Adrenal gland (tissue), 12 donors: ENCODE results near the gene KHDC4. TPM values are rescaled to one million over a fixed set of nuclear protein-coding genes. Genes with fewer than 3 reads are reported as not detected.

Experiments
- DNase-seq, 7 donors: peaks; one replicate each; pipeline ENCODE4 v3.0.0-alpha.2; 2019 to 2020
- H3K27ac ChIP-seq, 5 donors: fragments of 200-600 bp; sonication (generic) in 4 of 5; 1 replicate in 3 of 5; 2 replicates in 2 of 5; pipeline versions ENCODE4 v1.5.1 to v1.8.0; 2016 to 2020; ENCODE audit warnings: mild to moderate bottlenecking in 1 of 5
- H3K27me3 ChIP-seq: fragments of 200-600 bp; 2 replicates; pipeline ENCODE4 v1.8.0; 2021
- H3K36me3 ChIP-seq, 2 donors: fragments of 200-600 bp; replicated peaks in 1 of 2; 1 replicate in 1 of 2; 2 replicates in 1 of 2; pipeline versions ENCODE4 v1.5.1 to v1.8.0; 2018 to 2022
- H3K4me1 ChIP-seq, 2 donors: fragments of 200-600 bp; replicated peaks in 1 of 2; 1 replicate in 1 of 2; 2 replicates in 1 of 2; pipeline versions ENCODE4 v1.5.1 to v1.8.0; 2018 to 2021
- H3K4me3 ChIP-seq, 4 donors: fragments of 200-600 bp; sonication (generic) in 3 of 4; one replicate each; pipeline ENCODE4 v1.5.1; 2016 to 2018
- H3K9me3 ChIP-seq, 3 donors: fragments of 200-600 bp; sonication (generic) in 1 of 3; replicated peaks in 1 of 3; 1 replicate in 2 of 3; 2 replicates in 1 of 3; pipeline versions ENCODE4 v1.5.1 to v1.8.0; 2016 to 2021
- POLR2A ChIP-seq, 2 donors: fragments of 450-650 bp; IDR thresholded peaks; one replicate each; pipeline ENCODE4 v1.6.1; 2017; ENCODE audit warnings: antibody characterized with exemption in 2 of 2, mild to moderate bottlenecking in 2 of 2, moderate library complexity in 1 of 2
- WGBS, 4 donors: extraction: QIAGEN DNeasy Blood & Tissue Kit in 2 of 4; methylation state at CpG; one replicate each; pipeline versions ENCODE4 v1.1.5 to v1.1.7; 2013 to 2017; 5-methylcytosine and 5-hydroxymethylcytosine counted together
- intact Hi-C, 2 donors: fragments of 100-400 bp; cut with DNase I; formaldehyde crosslinking; loops; one replicate each; pipeline versions ENCODE4 v1.14.1 to v1.15.0; 2022 to 2023
- polyA plus RNA-seq, 3 donors: library from polyadenylated mRNA; stranded (reverse); fragments of 200-250 nt in 2 of 3; fragments of 350-450 nt in 1 of 3; fragmentation: Illumina TruSeq in 1 of 3; extraction: RNeasy Lipid Tissue Mini Kit (QIAGEN cat#74804) in 1 of 3; gene quantifications; one replicate each; pipeline ENCODE4 v1.2.3, GENCODE V29; 2013 to 2014
- total RNA-seq, 9 donors: library from RNA; depleted of rRNA in 4 of 9; stranded (reverse); fragments of >200 nt in 4 of 9; fragments of 120-200 nt in 1 of 9; fragmentation: NEBNext Ultra II Directional in 1 of 9; extraction: Animal tissue kit (Norgen Biotek cat#: 25700) in 1 of 9; gene quantifications; one replicate each; pipeline versions ENCODE4 v1.1.0 to v1.2.4, GENCODE V29; 2013 to 2023
- TF ChIP-seq, protein P1 (sequence below), 6 experiments: fragments of 450-650 bp in 4 of 6; fragments of 200-600 bp in 2 of 6; sonication (generic) in 1 of 6; IDR thresholded peaks; 1 replicate in 5 of 6; 2 replicates in 1 of 6; pipeline versions ENCODE4 v1.5.1 to v1.8.0; 2016 to 2021; ENCODE audit warnings: antibody characterized with exemption in 6 of 6, mild to moderate bottlenecking in 2 of 6, moderate library complexity in 1 of 6
- donor health status: healthy with polysubstance abuse.
- donor health status: Bipolar disorder and iron deficiency.
- donor health status: DM: yes; HTN: yes; CAD: no.
- donor health status: DM: no; HTN: no; CAD: no.
- donor health status: DM: no; HTN: no; CAD: no.
- donor health status: DM: yes; HTN: yes; CAD: no.

KHDC4 gene
- total and polyA plus RNA-seq, 12 donors, result 16.8 to 52.9 (median 38.3) TPM

DNA sequence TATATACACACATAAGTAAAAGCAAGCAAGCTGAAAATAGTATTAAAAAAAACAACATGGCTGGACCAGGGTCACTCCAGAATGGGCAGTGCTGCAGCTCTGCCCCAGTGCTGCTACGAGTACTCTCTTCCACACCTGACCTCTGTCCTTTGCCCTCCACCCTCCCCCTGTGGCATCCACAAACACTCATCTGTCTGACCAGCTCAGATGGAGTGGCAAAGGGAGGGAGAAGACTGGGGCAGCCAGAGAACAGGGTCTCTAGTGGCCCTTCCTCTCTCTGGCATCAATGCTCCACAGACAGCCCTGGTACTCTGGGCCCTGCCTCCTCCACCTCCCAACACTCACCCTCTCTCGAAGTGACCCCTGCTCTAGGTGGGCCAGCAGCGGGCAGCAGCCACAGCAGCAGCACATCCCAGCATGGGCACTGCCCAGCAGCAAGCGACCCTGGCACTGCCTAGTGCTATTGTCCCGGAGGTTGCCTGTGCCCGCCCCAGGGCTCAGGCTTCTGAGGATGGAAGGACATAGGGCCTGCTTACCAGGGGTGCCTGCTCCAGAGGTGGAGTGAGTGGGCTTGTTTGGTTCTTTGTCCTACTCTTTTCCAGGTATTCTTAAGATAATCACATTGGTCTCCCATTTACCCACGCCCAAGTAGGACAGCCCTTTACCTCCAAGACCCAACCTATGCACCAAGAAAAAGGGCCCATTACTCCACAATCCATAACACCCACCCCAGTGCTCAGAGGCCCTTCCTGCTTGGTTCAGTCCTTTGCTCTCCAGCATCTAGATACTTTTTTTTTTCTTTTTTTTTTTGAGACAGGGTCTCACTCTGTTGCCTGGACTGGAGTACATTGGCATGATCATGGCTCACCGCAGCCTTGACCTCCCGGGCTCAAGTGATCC, 37.9 kb upstream of the KHDC4 start:
- Histone ChIP-seq H3K9me3 (no peaks in the 10 kb centered on the region), H3K27me3 (no peaks in the 10 kb centered on the region), H3K4me1 (peaks cover 9 to 62% of the 10 kb centered on the region in 2 donors), H3K36me3 (no peaks in the 10 kb centered on the region), H3K4me3 (no peak overlapping the region), H3K27ac (peak overlapping the region in 1 of 5 donors; percentile 55)
- TF ChIP-seq, protein P1, sequence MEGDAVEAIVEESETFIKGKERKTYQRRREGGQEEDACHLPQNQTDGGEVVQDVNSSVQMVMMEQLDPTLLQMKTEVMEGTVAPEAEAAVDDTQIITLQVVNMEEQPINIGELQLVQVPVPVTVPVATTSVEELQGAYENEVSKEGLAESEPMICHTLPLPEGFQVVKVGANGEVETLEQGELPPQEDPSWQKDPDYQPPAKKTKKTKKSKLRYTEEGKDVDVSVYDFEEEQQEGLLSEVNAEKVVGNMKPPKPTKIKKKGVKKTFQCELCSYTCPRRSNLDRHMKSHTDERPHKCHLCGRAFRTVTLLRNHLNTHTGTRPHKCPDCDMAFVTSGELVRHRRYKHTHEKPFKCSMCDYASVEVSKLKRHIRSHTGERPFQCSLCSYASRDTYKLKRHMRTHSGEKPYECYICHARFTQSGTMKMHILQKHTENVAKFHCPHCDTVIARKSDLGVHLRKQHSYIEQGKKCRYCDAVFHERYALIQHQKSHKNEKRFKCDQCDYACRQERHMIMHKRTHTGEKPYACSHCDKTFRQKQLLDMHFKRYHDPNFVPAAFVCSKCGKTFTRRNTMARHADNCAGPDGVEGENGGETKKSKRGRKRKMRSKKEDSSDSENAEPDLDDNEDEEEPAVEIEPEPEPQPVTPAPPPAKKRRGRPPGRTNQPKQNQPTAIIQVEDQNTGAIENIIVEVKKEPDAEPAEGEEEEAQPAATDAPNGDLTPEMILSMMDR (IDR thresholded peaks at IDR 0.05), result no peak
- TF ChIP-seq POLR2A (IDR thresholded peaks at IDR 0.05), result no peak
- WGBS, 4 donors, result 82 to 96% (median 89%) methylated on average over 6 to 9 of the region's 9 CpGs
- DNase-seq, result no peak
- intact Hi-C loops, result no loop called here

DNA sequence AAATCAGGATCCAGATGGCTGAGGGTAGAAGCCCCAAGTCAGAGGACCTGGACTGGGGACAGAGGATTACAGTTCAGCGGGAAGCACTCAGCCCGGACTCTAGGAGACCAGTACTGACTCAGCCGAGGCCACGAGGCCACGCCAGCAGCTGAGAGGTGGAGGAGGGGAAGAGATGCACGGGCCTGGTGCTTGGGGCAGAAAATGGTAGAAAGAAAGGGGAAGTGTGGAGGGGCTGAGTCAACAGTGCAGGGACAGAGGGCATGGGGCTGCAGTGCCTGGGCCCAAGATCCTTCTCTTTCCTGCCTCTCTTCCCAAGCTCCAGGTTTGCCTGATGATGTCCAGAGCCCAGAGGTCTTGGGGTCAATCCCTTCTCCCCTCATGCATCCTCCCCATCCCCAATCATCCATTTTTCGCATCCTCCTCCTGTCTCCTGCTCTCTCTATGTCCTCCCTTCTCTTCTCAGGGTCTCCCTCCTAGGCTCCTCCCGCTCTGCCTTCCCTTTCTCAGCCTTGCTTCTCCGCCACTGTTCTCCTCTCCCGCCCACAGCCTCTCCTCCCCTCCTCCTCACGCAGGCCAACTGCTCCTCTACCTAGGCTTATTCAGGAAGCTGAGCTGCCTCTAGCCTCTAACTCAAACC, 36.4 kb upstream of the KHDC4 start:
- H3K9me3 ChIP-seq, result no peaks in the 10 kb centered on the region
- 27 to 42% (median 33%) methylated on average over 11 of the region's 11 CpGs for WGBS, 4 donors
- TF ChIP-seq, protein P1 (IDR thresholded peaks at IDR 0.05), result no peak
- TF ChIP-seq POLR2A (IDR thresholded peaks at IDR 0.05), result no peak
- H3K36me3 ChIP-seq, result peaks cover 0 to 10% of the 10 kb centered on the region in 2 donors
- intact Hi-C loops, result no loop called here
- H3K27me3 ChIP-seq, result no peaks in the 10 kb centered on the region
- H3K4me1 ChIP-seq, result peaks cover 9 to 65% of the 10 kb centered on the region in 2 donors
- no peak overlapping the region for H3K4me3 ChIP-seq
- peak; percentile 72 to 84 (median 80) for DNase-seq
- peak overlapping the region in 2 of 5 donors; percentile 47 to 70 for H3K27ac ChIP-seq

DNA sequence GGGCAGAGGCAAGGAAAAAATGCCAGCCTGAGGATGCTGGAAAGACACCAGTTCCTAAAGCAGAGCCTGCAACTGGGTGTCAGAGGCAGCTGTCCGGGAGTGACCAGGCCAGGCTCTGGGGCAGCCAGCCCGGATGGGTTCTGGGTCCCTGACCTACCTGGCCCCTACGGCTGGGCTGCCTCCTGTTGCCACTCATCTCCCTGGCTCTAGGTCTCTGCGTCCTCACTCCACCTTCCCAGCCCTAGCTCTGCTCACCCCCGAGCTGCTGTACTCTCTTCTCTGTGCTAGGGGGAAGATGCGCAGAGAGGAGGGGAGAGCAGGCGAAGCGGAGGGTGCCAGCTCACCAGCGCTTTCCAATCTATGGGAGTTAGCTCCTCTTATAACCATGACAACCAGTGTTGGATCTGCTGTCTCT, 35.2 kb upstream of the KHDC4 start:
- no peak for TF ChIP-seq POLR2A (IDR thresholded peaks at IDR 0.05)
- TF ChIP-seq, protein P1 (IDR thresholded peaks at IDR 0.05), result no peak
- H3K27ac ChIP-seq, result peak overlapping the region in 2 of 5 donors; percentile 15 to 63
- peaks cover 0 to 23% of the 10 kb centered on the region in 2 donors for H3K36me3 ChIP-seq
- WGBS, 4 donors, result 69 to 80% (median 72%) methylated on average over 8 to 9 of the region's 9 CpGs
- H3K4me3 ChIP-seq, result no peak overlapping the region
- intact Hi-C loops, result no loop called here
- H3K9me3 ChIP-seq, result no peaks in the 10 kb centered on the region
- no peaks in the 10 kb centered on the region for H3K27me3 ChIP-seq
- DNase-seq, result no peak
- H3K4me1 ChIP-seq, result peaks cover 9 to 52% of the 10 kb centered on the region in 2 donors

DNA sequence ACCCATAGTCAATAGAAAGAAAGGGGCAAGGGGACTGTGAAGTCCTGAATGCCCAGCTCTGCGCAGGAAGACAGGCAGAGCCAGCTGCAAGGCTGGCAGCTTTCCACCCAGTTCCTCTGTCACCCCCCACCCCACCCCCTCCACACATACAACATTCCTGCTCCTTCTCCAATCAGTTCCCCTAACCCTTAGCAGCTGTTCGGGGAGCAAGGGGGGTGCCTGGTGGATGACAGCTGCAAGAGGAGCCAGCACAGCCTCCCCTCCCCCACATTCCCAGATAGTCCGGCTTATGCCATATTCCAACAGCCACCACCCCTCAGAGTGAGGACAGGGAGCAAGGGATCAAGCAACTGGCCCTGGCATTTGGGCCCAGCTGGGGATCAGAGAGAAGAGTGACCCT, 34.5 kb upstream of the KHDC4 start:
- no peaks in the 10 kb centered on the region for H3K9me3 ChIP-seq
- peaks cover 9 to 46% of the 10 kb centered on the region in 2 donors for H3K4me1 ChIP-seq
- no peaks in the 10 kb centered on the region for H3K27me3 ChIP-seq
- peak overlapping the region in 2 of 5 donors; percentile 23 to 63 for H3K27ac ChIP-seq
- 50 to 70% (median 55%) methylated on average over 2 to 3 of the region's 3 CpGs; no CpG with 5 or more reads in 1 of the 4 donors for WGBS, 4 donors
- H3K36me3 ChIP-seq, result peaks cover 0 to 25% of the 10 kb centered on the region in 2 donors
- no peak for DNase-seq
- TF ChIP-seq, protein P1 (IDR thresholded peaks at IDR 0.05), result no peak
- TF ChIP-seq POLR2A (IDR thresholded peaks at IDR 0.05), result no peak
- intact Hi-C loops, result no loop called here
- H3K4me3 ChIP-seq, result no peak overlapping the region
